Suprapubic skin (tissue), 3 donors: Measurements from ENCODE around the gene TP73.

Experiments
- CTCF ChIP-seq, 2 donors: fragments of 200-600 bp in 1 of 2; fragments of 450-650 bp in 1 of 2; sonication (generic) in 1 of 2; IDR thresholded peaks; one replicate each; pipeline ENCODE4 v1.5.1; 2016 to 2019; ENCODE audit warnings: antibody characterized with exemption in 2 of 2, mild to moderate bottlenecking in 1 of 2, moderate library complexity in 1 of 2
- POLR2AphosphoS5 ChIP-seq, 3 donors: sonication (generic); formaldehyde crosslinking; IDR thresholded peaks; one replicate each; pipeline ENCODE4 v1.6.1; 2017; ENCODE audit warnings: antibody characterized with exemption in 3 of 3

DNA sequence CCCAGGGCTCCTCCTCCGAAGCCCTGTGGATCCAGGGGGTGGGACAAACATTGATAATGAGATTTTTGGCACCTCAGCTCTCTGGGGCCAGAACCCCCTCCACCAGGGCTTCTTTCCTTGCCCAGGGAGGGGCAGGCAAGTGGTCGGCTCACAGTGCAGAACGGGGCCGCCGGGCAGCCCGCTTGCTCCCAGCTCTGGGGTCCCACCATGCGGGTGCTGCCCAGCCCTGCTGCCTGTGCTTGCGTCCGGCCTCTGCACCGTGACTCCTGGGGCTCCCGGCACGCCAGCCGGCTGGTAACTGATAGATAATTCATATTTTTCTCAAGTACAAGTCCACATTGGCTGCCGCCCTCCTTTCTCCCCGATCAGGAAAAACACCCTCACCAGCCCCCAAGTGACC is 57.9 kb downstream of the TP73 start:
- no peak for TF ChIP-seq CTCF (IDR thresholded peaks at IDR 0.05)
- no peak for TF ChIP-seq POLR2AphosphoS5 (IDR thresholded peaks at IDR 0.05)
